ENCODE measurements around the gene THAP2. TPM values are rescaled to one million over a fixed set of nuclear protein-coding genes. Genes with fewer than 3 reads are reported as not detected.

The THAP2 gene
- total RNA-seq, 1 experiment from 2014 or later = 3.7 TPM

DNA sequence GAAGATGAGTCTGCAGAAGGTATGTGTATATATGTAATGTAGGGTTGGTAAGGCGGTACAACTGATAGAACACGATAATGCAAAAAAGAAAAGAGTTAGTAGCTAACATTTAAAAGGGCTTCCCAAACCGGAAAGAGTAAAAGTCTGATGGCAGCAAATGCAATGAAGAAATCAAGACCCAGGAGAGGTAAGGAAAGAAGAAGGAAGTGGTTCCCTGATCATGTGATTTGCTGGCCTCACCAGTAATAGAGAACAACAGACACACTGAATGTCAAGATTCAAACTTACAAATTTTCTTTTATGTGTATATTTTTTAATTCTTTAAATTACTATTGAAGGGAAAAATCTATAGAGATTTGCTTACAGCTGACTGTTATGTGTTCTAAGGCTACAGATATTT is 18.8 kb upstream of the THAP2 start:
- H3K27ac ChIP-seq (ENCODE audit: low read length) = no peak overlapping the region
- ChIA-PET POLR2A (no interaction called here), CTCF (no interaction called here)
- no peak overlapping the region for H3K4me3 ChIP-seq (ENCODE audit: low read depth in 2 of 2, low read length in 2 of 2)
- H3K9me3 ChIP-seq (ENCODE audit: control insufficient read depth, insufficient read depth, low read depth, low read length) = no peaks in the 10 kb centered on the region
- intact Hi-C loops (cut with micrococcal nuclease; ENCODE audit: unreplicated experiment) (no loop called here), in situ Hi-C loops (cut with HindIII; ENCODE audit: low pct_unique_long_range_greater_than_20kb, low sequenced_read_pairs) (no loop called here)
- DNase-seq (ENCODE audit: low read depth, low spot score) (no peak), ATAC-seq (no peak)
- TF ChIP-seq, protein P1, sequence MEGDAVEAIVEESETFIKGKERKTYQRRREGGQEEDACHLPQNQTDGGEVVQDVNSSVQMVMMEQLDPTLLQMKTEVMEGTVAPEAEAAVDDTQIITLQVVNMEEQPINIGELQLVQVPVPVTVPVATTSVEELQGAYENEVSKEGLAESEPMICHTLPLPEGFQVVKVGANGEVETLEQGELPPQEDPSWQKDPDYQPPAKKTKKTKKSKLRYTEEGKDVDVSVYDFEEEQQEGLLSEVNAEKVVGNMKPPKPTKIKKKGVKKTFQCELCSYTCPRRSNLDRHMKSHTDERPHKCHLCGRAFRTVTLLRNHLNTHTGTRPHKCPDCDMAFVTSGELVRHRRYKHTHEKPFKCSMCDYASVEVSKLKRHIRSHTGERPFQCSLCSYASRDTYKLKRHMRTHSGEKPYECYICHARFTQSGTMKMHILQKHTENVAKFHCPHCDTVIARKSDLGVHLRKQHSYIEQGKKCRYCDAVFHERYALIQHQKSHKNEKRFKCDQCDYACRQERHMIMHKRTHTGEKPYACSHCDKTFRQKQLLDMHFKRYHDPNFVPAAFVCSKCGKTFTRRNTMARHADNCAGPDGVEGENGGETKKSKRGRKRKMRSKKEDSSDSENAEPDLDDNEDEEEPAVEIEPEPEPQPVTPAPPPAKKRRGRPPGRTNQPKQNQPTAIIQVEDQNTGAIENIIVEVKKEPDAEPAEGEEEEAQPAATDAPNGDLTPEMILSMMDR (IDR thresholded peaks at IDR 0.05) = no peak
- no peak for TF ChIP-seq POLR2AphosphoS5 (IDR thresholded peaks at IDR 0.05; ENCODE audit: low read depth, low read length)
- TF ChIP-seq SIN3A (IDR thresholded peaks at IDR 0.05; ENCODE audit: borderline replicate concordance, insufficient read depth, low read depth, low read length) = no peak
- no peak for TF ChIP-seq TCF7L2 (IDR thresholded peaks at IDR 0.05; ENCODE audit: low read depth, low read length)
- TF ChIP-seq, protein P2, sequence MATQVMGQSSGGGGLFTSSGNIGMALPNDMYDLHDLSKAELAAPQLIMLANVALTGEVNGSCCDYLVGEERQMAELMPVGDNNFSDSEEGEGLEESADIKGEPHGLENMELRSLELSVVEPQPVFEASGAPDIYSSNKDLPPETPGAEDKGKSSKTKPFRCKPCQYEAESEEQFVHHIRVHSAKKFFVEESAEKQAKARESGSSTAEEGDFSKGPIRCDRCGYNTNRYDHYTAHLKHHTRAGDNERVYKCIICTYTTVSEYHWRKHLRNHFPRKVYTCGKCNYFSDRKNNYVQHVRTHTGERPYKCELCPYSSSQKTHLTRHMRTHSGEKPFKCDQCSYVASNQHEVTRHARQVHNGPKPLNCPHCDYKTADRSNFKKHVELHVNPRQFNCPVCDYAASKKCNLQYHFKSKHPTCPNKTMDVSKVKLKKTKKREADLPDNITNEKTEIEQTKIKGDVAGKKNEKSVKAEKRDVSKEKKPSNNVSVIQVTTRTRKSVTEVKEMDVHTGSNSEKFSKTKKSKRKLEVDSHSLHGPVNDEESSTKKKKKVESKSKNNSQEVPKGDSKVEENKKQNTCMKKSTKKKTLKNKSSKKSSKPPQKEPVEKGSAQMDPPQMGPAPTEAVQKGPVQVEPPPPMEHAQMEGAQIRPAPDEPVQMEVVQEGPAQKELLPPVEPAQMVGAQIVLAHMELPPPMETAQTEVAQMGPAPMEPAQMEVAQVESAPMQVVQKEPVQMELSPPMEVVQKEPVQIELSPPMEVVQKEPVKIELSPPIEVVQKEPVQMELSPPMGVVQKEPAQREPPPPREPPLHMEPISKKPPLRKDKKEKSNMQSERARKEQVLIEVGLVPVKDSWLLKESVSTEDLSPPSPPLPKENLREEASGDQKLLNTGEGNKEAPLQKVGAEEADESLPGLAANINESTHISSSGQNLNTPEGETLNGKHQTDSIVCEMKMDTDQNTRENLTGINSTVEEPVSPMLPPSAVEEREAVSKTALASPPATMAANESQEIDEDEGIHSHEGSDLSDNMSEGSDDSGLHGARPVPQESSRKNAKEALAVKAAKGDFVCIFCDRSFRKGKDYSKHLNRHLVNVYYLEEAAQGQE (IDR thresholded peaks at IDR 0.05; ENCODE audit: insufficient read depth in 1 of 2, low read depth in 2 of 2, low read length in 1 of 2) = no peak
- no peaks in the 10 kb centered on the region for H3K27me3 ChIP-seq (ENCODE audit: control insufficient read depth, insufficient read depth, low read length)
- no peaks in the 10 kb centered on the region for H3K4me1 ChIP-seq (ENCODE audit: control insufficient read depth, insufficient read depth, low read length)
- H3K36me3 ChIP-seq (ENCODE audit: control insufficient read depth, insufficient read depth, low read length) = peaks cover 65% of the 10 kb centered on the region
- no TSS peak for BruUV-seq (replicated peaks)

DNA sequence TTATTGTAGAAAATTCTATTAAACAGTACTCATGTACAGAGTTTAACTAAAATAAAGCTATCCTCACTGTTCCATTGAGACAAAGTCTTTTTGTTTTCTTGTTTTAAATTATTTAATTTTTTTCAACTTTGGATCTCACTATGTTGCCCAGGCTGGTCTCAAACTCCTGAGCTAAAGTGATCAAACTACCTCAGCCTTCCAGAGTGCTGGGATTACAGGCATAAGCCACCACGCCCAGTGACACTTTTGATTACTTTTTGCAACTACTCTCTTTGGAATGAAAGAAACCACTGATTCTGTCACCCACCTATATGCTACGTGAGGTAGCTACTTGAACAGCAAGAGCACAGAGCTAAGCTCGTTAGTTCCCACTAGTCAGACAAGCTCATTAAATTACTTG is 17.6 kb upstream of the THAP2 start:
- Histone ChIP-seq H3K4me1 (ENCODE audit: control insufficient read depth, insufficient read depth, low read length) (no peaks in the 10 kb centered on the region), H3K27ac (ENCODE audit: low read length) (no peak overlapping the region), H3K4me3 (ENCODE audit: low read depth in 2 of 2, low read length in 2 of 2) (no peak overlapping the region), H3K27me3 (ENCODE audit: control insufficient read depth, insufficient read depth, low read length) (no peaks in the 10 kb centered on the region), H3K9me3 (ENCODE audit: control insufficient read depth, insufficient read depth, low read depth, low read length) (no peaks in the 10 kb centered on the region), H3K36me3 (ENCODE audit: control insufficient read depth, insufficient read depth, low read length) (peaks cover 56% of the 10 kb centered on the region)
- intact Hi-C loops (cut with micrococcal nuclease; ENCODE audit: unreplicated experiment) (no loop called here), in situ Hi-C loops (cut with HindIII; ENCODE audit: low pct_unique_long_range_greater_than_20kb, low sequenced_read_pairs) (no loop called here)
- ChIA-PET POLR2A (no interaction called here), CTCF (no interaction called here)
- ATAC-seq (no peak), DNase-seq (ENCODE audit: low read depth, low spot score) (no peak)
- no TSS peak for BruUV-seq (replicated peaks)
- TF ChIP-seq, protein P1 (IDR thresholded peaks at IDR 0.05) = no peak
- TF ChIP-seq POLR2AphosphoS5 (IDR thresholded peaks at IDR 0.05; ENCODE audit: low read depth, low read length) = no peak
- no peak for TF ChIP-seq TCF7L2 (IDR thresholded peaks at IDR 0.05; ENCODE audit: low read depth, low read length)
- TF ChIP-seq, protein P2 (IDR thresholded peaks at IDR 0.05; ENCODE audit: insufficient read depth in 1 of 2, low read depth in 2 of 2, low read length in 1 of 2) = no peak
- no peak for TF ChIP-seq SIN3A (IDR thresholded peaks at IDR 0.05; ENCODE audit: borderline replicate concordance, insufficient read depth, low read depth, low read length)
